AG04450 (cell line): ENCODE data around the gene CDC42EP3. TPM values are rescaled to one million over a fixed set of nuclear protein-coding genes. Genes with fewer than 3 reads are reported as not detected.

Experiments
- CTCF ChIA-PET: fragments of 300-600, 350-600 bp; formaldehyde crosslinking; extraction: SDS; loops from one replicate; lab custom pipeline; 2022; ENCODE audit warnings: antibody characterized with exemption, inconsistent platforms; lab: Charles Lee
- POLR2A ChIA-PET: fragments of 350-600 bp; formaldehyde crosslinking; extraction: SDS; loops from one replicate; lab custom pipeline; 2021; ENCODE audit warnings: antibody characterized with exemption, inconsistent platforms; lab: Yijun Ruan, JAX
- DNase-seq: peaks from one replicate; pipeline ENCODE4 v3.0.0-alpha.2; 2011; ENCODE audit warnings: low read depth, low spot score
- H3K27ac ChIP-seq: one replicate; pipeline ENCODE4 v1.5.1; 2012; ENCODE audit warnings: low read depth, low read length, control low read depth
- H3K27me3 ChIP-seq: one replicate; pipeline ENCODE4 v1.6.0; 2012; ENCODE audit warnings: low read length; ENCODE audit not compliant: control insufficient read depth, insufficient read depth
- H3K4me3 ChIP-seq: 2 replicates; pipeline ENCODE4 v1.5.1; 2011; ENCODE audit warnings: mild to moderate bottlenecking, low read depth, low read length, control low read depth
- H3K9me3 ChIP-seq: 2 replicates; pipeline ENCODE4 v1.5.1; 2012; ENCODE audit warnings: low read length; ENCODE audit not compliant: control insufficient read depth, insufficient read depth
- polyA plus RNA-seq: library from polyadenylated mRNA; depleted of rRNA; stranded (reverse); fragments of >200 nt; gene quantifications from 2 replicates; pipeline ENCODE4 v1.2.3, GENCODE V29; 2011
- TF ChIP-seq, protein P1 (sequence below): IDR thresholded peaks from 2 replicates; pipeline ENCODE4 v1.5.1; 2011; ENCODE audit warnings: low read depth, low read length, control low read depth, inconsistent platforms

The CDC42EP3 gene
- polyA plus RNA-seq, 1 experiment: 245 TPM

DNA sequence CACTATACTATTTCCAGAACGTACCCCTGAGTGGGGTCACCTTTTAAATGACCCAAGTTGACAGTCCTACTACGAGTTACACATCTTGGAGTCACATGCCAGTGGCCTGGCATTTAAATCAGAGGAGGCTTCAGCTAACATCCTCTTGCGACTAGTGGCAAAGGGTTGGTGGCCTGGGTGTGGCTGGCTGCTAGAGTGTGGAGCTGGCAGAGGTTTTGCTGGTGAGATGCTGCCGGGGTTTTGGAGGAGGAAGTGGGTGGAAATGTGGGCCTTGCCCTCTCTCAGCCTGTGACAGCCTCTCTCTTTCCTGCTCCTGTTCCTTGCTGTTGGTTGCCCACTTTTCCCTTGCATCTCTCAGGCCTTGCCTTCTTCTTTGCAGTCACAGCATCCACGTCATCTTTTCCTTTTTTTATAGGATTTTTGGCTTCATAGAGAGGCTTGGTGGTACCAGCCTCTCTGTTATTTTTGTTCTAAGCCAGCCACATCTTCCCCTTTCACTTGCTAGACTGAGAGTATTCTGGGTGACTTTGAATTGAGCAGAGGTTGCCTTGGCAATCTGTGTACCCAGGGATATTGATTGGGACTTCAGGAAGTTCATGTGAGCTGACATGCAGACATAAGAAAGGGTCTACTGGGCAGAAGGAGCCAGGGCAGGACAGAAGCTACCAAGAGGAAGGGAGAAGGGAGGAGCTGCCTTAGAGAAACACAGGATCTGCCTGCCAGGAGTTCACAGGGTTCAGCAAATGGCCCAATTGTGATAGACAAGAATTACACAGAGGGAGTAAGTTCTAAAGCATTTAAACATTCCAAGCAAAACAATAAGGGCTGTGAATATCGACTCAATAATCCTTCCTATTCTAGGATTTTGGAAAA lies 55.4 kb downstream of the CDC42EP3 start:
- TF ChIP-seq, protein P1, sequence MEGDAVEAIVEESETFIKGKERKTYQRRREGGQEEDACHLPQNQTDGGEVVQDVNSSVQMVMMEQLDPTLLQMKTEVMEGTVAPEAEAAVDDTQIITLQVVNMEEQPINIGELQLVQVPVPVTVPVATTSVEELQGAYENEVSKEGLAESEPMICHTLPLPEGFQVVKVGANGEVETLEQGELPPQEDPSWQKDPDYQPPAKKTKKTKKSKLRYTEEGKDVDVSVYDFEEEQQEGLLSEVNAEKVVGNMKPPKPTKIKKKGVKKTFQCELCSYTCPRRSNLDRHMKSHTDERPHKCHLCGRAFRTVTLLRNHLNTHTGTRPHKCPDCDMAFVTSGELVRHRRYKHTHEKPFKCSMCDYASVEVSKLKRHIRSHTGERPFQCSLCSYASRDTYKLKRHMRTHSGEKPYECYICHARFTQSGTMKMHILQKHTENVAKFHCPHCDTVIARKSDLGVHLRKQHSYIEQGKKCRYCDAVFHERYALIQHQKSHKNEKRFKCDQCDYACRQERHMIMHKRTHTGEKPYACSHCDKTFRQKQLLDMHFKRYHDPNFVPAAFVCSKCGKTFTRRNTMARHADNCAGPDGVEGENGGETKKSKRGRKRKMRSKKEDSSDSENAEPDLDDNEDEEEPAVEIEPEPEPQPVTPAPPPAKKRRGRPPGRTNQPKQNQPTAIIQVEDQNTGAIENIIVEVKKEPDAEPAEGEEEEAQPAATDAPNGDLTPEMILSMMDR: no peak
- Histone ChIP-seq H3K27me3 (no peaks in the 10 kb centered on the region), H3K4me3 (no peak overlapping the region), H3K9me3 (no peaks in the 10 kb centered on the region), H3K27ac (no peak overlapping the region)
- ChIA-PET CTCF (no interaction called here), POLR2A (no interaction called here)
- no peak for DNase-seq

DNA sequence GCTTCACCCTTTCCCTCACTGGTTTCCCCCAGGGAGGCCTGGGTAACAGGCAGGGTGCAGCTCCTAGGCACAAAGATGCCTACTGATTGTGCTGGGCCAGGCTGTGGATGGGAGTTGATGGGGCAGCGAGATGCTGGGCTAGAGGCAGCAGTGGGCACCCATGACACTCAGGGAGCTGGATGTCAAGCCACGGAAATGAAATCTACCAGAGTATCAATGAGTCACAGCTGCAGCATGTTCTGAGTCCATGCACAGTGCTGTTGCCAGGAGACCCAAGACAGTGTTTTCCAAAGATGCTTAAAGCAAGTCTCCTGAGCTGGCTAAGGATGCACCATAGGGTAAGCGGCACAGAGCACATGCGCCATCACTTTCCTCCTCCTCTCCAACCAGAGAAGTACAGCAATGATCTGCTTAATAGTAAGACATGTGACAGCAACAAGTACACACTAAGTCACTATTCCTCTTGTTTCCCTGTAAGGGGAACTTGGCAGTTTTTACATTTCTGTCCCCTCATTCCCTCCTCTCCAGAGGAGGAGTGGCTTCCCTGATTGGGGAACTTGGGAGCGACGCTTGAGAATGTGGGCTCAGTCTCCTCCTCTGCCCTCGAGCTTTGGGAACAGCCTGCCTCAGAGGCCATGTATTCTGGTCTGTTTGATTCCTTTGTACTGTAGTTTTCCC lies 57.2 kb downstream of the CDC42EP3 start:
- no peaks in the 10 kb centered on the region for H3K27me3 ChIP-seq
- no peak overlapping the region for H3K27ac ChIP-seq
- TF ChIP-seq, protein P1: no peak
- ChIA-PET CTCF (interaction anchor here (0.7 to 1.3 kb wide), 2 partner anchors 12 to 200 kb away, joined by 3 to 4 read pairs; no protein-coding TSS in a partner anchor), POLR2A (interaction anchor here (0.8 to 0.9 kb wide), 3 partner anchors 9 to 114 kb away, joined by 3 to 8 read pairs (median 3); no protein-coding TSS in a partner anchor)
- H3K4me3 ChIP-seq: no peak overlapping the region
- H3K9me3 ChIP-seq: no peaks in the 10 kb centered on the region
- DNase-seq: peak; percentile 70

DNA sequence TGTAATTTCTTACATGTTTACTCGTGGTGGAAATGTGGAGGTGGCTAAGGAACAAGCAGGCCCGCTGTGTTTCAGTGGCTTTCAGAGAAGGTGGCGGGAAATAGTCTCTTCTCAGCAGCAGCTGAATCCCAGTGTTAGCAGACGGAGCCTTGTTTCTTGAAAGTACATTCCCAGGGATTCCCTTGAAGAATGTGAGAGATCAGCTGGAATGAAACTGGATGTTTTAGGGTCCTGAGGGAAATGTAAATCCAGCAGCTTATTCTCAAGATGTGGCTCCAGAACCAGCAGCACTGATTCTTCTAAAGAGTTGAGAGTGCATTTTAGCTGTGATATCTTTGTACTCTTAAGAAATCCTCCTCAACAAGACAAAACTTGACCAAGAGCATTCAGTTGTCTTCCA lies 59.1 kb downstream of the CDC42EP3 start:
- no peaks in the 10 kb centered on the region for H3K27me3 ChIP-seq
- H3K27ac ChIP-seq: no peak overlapping the region
- ChIA-PET CTCF (no interaction called here), POLR2A (no interaction called here)
- no peak overlapping the region for H3K4me3 ChIP-seq
- TF ChIP-seq, protein P1: no peak
- no peak for DNase-seq
- no peaks in the 10 kb centered on the region for H3K9me3 ChIP-seq

DNA sequence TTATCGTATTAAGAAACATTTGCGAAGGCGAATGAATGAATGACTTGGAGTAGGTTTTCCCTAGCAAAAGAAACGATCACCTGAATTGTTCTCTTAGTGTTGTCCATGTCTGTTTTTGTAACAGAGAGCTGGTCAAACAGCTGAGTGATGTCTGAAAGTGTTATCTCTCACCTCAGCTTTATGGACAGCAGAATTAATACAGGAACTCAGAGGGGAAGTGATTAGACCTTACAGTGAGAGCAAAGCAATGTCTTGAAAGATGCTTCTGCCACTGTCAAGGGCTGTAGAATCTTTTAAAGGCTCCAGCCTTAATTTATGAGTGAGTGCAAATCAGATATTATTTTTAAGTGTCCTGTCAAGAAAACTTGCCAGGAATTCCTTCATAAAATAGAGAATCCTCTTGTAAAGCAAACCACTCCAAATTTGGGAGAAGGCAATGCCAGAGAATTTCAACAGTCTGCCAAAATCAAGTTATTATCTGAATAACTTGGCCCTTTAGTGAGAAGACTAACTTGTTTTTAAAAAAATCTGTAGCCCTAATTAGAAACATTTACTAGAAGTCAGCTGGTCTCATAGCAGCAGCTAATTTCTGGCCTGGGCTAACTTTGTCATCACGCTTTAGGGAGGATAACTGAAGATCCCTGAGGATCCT lies 60.7 kb downstream of the CDC42EP3 start:
- no peak for DNase-seq
- Histone ChIP-seq H3K4me3 (no peak overlapping the region), H3K27ac (no peak overlapping the region), H3K27me3 (no peaks in the 10 kb centered on the region), H3K9me3 (no peaks in the 10 kb centered on the region)
- ChIA-PET CTCF (interaction anchor here (0.5 kb wide), 1 partner anchor 197 kb away, joined by 3 read pairs; no protein-coding TSS in a partner anchor), POLR2A (interaction anchor here (1.3 kb wide), 1 partner anchor 10 kb away, joined by 3 read pairs; no protein-coding TSS in a partner anchor)
- TF ChIP-seq, protein P1: no peak
